ENCODE results near the gene SMG1.
"Not testable (repeated sequence)": the region's sequence is repeated elsewhere in the genome, so short reads cannot be mapped to it uniquely, and the experiment has no call there.

Gene SMG1

DNA sequence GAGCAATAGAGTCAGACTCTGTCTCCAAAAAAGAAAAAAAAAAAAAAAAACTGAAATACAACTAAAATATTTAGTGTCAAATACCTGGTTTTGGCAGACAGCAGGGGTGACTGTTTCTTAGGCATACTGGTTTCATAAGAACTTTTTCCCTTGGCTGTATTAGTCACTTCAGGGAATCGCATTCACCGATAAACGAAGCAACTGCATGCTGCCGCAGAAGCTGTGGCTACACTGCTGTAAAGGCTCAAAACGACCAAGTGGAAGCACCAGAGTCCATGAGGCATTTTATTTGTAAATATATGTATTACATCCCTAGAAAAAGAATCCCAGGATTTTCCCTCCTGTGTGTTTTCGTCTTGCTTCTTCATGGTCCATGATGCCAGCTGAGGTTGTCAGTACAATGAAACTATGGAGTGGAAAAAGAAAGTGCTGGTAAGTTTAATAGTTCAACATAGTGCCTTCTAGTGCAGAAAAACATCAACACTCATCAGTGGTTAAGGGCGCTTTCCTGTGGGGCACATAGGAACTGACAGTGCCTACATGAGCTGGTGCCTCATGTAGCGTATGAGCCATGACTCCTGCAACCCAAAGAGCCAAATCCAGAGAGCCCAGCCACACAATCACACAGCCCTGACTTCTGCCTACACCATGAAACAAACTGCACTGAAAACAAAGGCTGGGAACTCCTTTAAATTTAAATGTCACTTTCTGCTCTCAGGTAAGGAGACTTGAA is 143.3 kb downstream of the SMG1 start:
- no peak overlapping the region for H3K4me3 ChIP-seq (ENCODE audit: low read depth, low read length)
- TF ChIP-seq, protein P1, sequence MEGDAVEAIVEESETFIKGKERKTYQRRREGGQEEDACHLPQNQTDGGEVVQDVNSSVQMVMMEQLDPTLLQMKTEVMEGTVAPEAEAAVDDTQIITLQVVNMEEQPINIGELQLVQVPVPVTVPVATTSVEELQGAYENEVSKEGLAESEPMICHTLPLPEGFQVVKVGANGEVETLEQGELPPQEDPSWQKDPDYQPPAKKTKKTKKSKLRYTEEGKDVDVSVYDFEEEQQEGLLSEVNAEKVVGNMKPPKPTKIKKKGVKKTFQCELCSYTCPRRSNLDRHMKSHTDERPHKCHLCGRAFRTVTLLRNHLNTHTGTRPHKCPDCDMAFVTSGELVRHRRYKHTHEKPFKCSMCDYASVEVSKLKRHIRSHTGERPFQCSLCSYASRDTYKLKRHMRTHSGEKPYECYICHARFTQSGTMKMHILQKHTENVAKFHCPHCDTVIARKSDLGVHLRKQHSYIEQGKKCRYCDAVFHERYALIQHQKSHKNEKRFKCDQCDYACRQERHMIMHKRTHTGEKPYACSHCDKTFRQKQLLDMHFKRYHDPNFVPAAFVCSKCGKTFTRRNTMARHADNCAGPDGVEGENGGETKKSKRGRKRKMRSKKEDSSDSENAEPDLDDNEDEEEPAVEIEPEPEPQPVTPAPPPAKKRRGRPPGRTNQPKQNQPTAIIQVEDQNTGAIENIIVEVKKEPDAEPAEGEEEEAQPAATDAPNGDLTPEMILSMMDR (IDR thresholded peaks at IDR 0.05; ENCODE audit: borderline replicate concordance, insufficient read depth, low read depth, low read length), result no peak

- not testable (repeated sequence) for H3K4me3 ChIP-seq (ENCODE audit: low read depth, low read length)
Measured at GRCh38 chr16:18781232-18781631, 145.0 kb downstream of the SMG1 start.

- not testable (repeated sequence) for H3K4me3 ChIP-seq (ENCODE audit: low read depth, low read length)
Measured at GRCh38 chr16:18780460-18781026, 145.7 kb downstream of the SMG1 start.

DNA sequence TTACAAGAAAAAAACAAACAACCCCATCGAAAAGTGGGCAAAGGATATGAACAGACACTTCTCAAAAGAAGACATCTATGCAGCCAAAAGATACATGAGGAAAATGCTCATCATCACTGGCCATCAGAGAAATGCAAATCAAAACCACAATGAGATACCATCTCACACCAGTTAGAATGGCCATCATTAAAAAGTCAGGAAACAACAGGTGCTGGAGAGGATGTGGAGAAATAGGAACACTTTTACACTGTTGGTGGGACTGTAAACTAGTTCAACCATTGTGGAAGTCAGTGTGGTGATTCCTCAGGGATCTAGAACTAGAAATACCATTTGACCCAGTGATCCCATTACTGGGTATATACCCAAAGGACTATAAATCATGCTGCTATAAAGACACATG is 148.5 kb downstream of the SMG1 start:
- not testable (repeated sequence) for H3K4me3 ChIP-seq (ENCODE audit: low read depth, low read length)

DNA sequence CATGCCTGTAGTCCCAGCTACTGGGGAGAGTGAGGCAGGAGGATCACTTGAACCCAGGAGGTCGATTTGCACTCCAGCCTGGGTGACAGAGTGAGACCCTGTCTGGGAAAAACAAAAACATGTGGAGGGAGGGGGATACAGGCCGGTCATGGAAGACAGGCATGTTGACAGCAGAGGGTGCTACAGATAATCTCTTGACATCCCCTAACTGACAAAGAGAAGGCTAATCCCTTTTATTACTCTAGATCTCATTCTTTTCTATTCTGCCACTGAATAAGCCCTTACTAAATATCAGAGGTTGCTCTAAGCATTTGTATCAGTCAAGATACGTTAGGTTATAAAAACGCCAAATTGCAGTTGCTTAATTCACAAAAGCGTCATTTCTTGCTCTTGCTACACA is 149.9 kb downstream of the SMG1 start:
- H3K4me3 ChIP-seq (ENCODE audit: low read depth, low read length), result not testable (repeated sequence)

DNA sequence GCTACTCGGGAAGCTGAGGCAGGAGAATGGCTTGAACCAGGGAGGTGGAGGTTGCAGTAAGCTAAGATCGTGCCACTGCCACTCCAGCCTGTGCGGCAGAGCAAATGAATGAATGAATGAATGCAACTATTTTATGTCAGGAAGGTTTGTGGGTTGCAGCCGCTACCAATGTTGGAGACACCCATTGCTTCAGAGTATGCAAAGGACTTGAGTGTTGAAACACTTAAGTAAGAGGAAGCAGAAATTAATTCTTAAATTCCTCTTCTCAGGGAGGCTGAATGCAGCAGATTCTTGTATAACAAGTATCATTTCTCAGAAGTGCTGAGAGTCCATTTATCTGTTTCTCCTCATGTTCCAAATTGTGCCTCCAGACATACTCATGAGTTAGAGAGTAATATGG is 151.6 kb downstream of the SMG1 start:
- not testable (repeated sequence) for H3K4me3 ChIP-seq (ENCODE audit: low read depth, low read length)

DNA sequence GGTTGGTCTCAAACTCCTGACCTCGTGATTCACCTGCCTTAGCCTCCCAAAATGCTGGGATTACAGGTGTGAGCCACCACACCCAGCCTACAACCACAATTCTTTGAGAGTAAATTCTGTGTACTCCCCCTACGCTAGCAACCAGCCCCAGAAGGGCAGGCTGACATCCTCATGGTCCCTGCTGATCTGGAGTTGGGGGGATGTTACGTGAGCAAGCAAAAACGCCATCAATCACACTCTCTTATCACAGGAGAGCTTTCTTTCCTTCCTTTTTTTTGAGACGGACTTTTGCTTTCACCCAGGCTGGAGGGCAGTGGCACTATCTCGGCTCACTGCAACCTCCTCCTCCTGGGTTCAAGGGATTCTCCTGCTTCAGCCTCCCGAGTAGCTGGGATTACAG is 154.0 kb downstream of the SMG1 start:
- not testable (repeated sequence) for H3K4me3 ChIP-seq (ENCODE audit: low read depth, low read length)

DNA sequence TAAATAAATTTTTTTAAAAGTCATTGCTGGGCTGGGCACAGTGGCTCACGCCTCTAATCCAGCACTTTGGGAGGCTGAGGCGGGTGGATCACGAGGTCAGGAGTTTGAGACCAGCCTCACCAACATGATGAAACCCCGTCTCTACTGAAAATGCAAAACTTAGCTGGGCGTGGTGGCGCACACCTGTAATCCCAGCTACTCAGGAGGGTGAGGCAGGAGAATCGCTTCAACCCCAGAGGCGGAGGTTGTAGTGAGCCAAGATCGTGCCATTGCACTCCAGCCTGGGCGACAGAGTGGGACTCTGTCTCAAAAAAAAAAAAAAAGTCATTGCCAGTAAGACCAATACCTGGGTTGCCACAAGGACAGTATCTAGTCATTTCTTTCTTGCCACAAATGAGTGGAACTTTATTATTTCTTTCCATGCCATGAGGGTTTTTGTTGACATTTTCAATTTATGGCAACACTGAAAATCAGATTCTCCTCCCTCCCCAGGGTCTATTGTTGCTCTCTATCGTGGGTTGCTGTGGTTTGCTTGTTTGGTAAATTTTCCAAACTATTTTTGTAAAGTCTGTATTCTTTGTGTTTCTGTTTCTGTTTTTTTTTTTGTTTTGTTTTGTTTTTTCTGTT is 155.8 kb downstream of the SMG1 start:
- not testable (repeated sequence) for H3K4me3 ChIP-seq (ENCODE audit: low read depth, low read length)

GRCh38 chr16:18767217-18767616 is 159.0 kb downstream of the SMG1 start:
- not testable (repeated sequence) for H3K4me3 ChIP-seq (ENCODE audit: low read depth, low read length)

DNA sequence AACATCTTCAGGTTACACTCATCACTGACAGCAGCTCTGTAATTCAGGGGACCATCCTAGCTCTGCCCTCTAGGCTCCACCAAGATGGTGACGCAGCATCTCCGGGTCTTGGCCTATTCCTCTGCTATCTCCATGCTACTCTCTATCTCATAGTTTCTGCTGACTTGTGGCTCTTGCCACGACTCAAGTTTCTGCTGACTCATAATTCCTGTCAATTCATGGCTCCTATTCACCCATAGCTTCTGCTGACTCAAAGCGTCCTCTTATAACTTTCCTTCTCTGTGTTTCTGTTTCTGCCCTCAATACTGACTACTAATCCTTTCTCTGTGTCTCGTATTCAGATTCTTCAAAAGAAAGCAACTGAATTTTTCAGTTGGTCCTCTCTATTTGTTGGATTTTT is 163.5 kb downstream of the SMG1 start:
- not testable (repeated sequence) for H3K4me3 ChIP-seq (ENCODE audit: low read depth, low read length)

GRCh38 chr16:18759598-18760520 is 166.3 kb downstream of the SMG1 start:
- not testable (repeated sequence) for H3K4me3 ChIP-seq (ENCODE audit: low read depth, low read length)
- TF ChIP-seq, protein P1 (IDR thresholded peaks at IDR 0.05; ENCODE audit: borderline replicate concordance, insufficient read depth, low read depth, low read length), result peak; percentile 36; the same call in 1 of the 2 replicates

GRCh38 chr16:18757960-18758660 is 168.1 kb downstream of the SMG1 start:
- not testable (repeated sequence) for H3K4me3 ChIP-seq (ENCODE audit: low read depth, low read length)

- not testable (repeated sequence) for H3K4me3 ChIP-seq (ENCODE audit: low read depth, low read length)
Measured at GRCh38 chr16:18756639-18757038, 169.6 kb downstream of the SMG1 start.

Measured in GM12875 (cell line).